Measurements from ENCODE around the gene KRT16. TPM values are rescaled to one million over a fixed set of nuclear protein-coding genes. Genes with fewer than 3 reads are reported as not detected.
"Not testable (repeated sequence)": the region's sequence is repeated elsewhere in the genome, so short reads cannot be mapped to it uniquely, and the experiment has no call there.

Gene KRT16
- total and polyA plus RNA-seq, 10 of the 15 experiments (the other 5 are each of a cell fraction or from before 2014, with no cell fraction given): 0.07 TPM; not detected in 9

DNA sequence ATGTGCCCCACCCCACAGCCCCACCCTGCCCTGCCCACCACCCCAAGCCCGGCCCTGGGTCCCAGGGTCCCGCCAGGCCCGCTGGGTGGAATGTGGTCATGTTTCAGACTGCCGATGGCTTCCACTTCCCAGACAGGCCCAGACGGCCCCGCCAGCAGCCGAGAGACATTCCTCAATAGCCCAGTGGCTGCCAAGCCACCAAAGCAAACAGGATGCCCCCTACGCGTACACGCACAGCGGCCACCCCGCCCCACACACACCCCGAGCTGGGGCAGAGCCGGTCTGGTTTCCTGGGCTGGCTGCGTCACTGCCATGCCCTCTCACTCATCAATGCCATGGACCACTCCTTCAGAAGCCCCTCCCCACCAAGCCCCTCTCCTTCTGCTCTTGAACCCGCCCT, 13.0 kb upstream of the KRT16 start:
- no peaks in the 10 kb centered on the region for H3K79me2 ChIP-seq (ENCODE audit: control insufficient read depth, insufficient read depth, low read length)
- no peak overlapping the region for H3K27ac ChIP-seq (ENCODE audit: control insufficient read depth, insufficient read depth)
- no peak overlapping the region for H3K4me3 ChIP-seq
- 37% methylated on average over 16 of the region's 16 CpGs for WGBS (ENCODE audit: insufficient coverage, insufficient replicate concordance, low lambda C conversion rate, missing lambda C conversion rate)
- no peaks in the 10 kb centered on the region; a peak in 1 of 4 replicates for H3K27me3 ChIP-seq (replicated peaks in 1 of 2; ENCODE audit: control insufficient read depth in 2 of 2, insufficient read depth in 2 of 2, low read length in 1 of 2)
- no peak for FAIRE-seq
- intact Hi-C loops (cut with micrococcal nuclease; ENCODE audit: unreplicated experiment) (no loop called here), in situ Hi-C loops (cut with MboI) (no loop called here)
- TF ChIP-seq EED (IDR thresholded peaks at IDR 0.05; ENCODE audit: low read depth): no peak
- H3K9ac ChIP-seq (ENCODE audit: control insufficient read depth, insufficient read depth, low read length): no peak overlapping the region
- no peaks in the 10 kb centered on the region for H3K4me1 ChIP-seq (ENCODE audit: control insufficient read depth, insufficient read depth, low read length)
- ChIA-PET RAD21 (ENCODE audit: unreplicated experiment) (no interaction called here), CTCF (no interaction called here), POLR2A (no interaction called here), SMC1A (ENCODE audit: uncharacterized antibody, unreplicated experiment) (no interaction called here)
- no peak overlapping the region for H3K4me2 ChIP-seq (ENCODE audit: control insufficient read depth, insufficient read depth)
- no peak for DNase-seq (ENCODE audit: low read depth, low spot score)
- no peaks in the 10 kb centered on the region for H3K36me3 ChIP-seq (ENCODE audit: control insufficient read depth in 2 of 2, insufficient read depth in 2 of 2, low read length in 1 of 2)
- BruUV-seq (replicated peaks): no TSS peak
- H3K9me3 ChIP-seq (replicated peaks; ENCODE audit: control insufficient read depth, insufficient read depth, low read length): no peaks in the 10 kb centered on the region; the same call in 2 of the 3 replicates
- no peak overlapping the region for H2AFZ ChIP-seq (ENCODE audit: control insufficient read depth, low read depth, low read length)
- ATAC-seq: no peak
- no peaks in the 10 kb centered on the region for H4K20me1 ChIP-seq (ENCODE audit: control insufficient read depth, insufficient read depth)

GRCh38 chr17:41624208-41625101, 11.9 kb upstream of the KRT16 start, which contains the start of gene KRT17:
KRT17 (minus strand) TSS chr17:41624575; CDS start chr17:41624509, 66 bp downstream.
- Histone ChIP-seq H2AFZ (ENCODE audit: control insufficient read depth, low read depth, low read length) (no peak within 1 kb of the TSS), H3K4me1 (ENCODE audit: control insufficient read depth, insufficient read depth, low read length) (no peaks in the 10 kb centered on the region), H3K4me2 (ENCODE audit: control insufficient read depth, insufficient read depth) (no peak within 1 kb of the TSS), H3K9me3 (replicated peaks; ENCODE audit: control insufficient read depth, insufficient read depth, low read length) (no peaks in the 10 kb centered on the region; the same call in 2 of the 3 replicates), H3K4me3 (no peak within 1 kb of the TSS), H3K27me3 (replicated peaks in 1 of 2; ENCODE audit: control insufficient read depth in 2 of 2, insufficient read depth in 2 of 2, low read length in 1 of 2) (no peaks in the 10 kb centered on the region; a peak in 1 of 4 replicates), H4K20me1 (ENCODE audit: control insufficient read depth, insufficient read depth) (no peaks in the 10 kb centered on the region), H3K9ac (ENCODE audit: control insufficient read depth, insufficient read depth, low read length) (no peak within 1 kb of the TSS), H3K79me2 (ENCODE audit: control insufficient read depth, insufficient read depth, low read length) (no peaks in the 10 kb centered on the region), H3K36me3 (ENCODE audit: control insufficient read depth in 2 of 2, insufficient read depth in 2 of 2, low read length in 1 of 2) (no peaks in the 10 kb centered on the region), H3K27ac (ENCODE audit: control insufficient read depth, insufficient read depth) (no peak within 1 kb of the TSS)
- intact Hi-C loops (cut with micrococcal nuclease; ENCODE audit: unreplicated experiment): no loop called here
- DNase-seq (ENCODE audit: low read depth, low spot score): no peak
- no peak for FAIRE-seq
- TF ChIP-seq TCF12 (IDR thresholded peaks at IDR 0.05; ENCODE audit: low read depth, low read length) (peak; percentile 45; the same call in 1 of the 2 replicates), ZBTB4 (CRISPR knock-in tag; IDR thresholded peaks at IDR 0.05) (no peak)
- POLR2A ChIA-PET: no interaction called here
- SMC1A ChIA-PET (ENCODE audit: uncharacterized antibody, unreplicated experiment): no interaction called here
- RAD21 ChIA-PET (ENCODE audit: unreplicated experiment): no interaction called here
- 26% methylated on average over 29 of the region's 33 CpGs for WGBS (ENCODE audit: insufficient coverage, insufficient replicate concordance, low lambda C conversion rate, missing lambda C conversion rate)
- CTCF ChIA-PET: interaction anchor here (0.6 to 1.7 kb wide), 3 partner anchors 39 to 819 kb away, joined by 3 to 5 read pairs (median 3); no protein-coding TSS in a partner anchor
- BruUV-seq (replicated peaks): no TSS peak
- in situ Hi-C loops (cut with MboI): no loop called here
- ATAC-seq: no peak

DNA sequence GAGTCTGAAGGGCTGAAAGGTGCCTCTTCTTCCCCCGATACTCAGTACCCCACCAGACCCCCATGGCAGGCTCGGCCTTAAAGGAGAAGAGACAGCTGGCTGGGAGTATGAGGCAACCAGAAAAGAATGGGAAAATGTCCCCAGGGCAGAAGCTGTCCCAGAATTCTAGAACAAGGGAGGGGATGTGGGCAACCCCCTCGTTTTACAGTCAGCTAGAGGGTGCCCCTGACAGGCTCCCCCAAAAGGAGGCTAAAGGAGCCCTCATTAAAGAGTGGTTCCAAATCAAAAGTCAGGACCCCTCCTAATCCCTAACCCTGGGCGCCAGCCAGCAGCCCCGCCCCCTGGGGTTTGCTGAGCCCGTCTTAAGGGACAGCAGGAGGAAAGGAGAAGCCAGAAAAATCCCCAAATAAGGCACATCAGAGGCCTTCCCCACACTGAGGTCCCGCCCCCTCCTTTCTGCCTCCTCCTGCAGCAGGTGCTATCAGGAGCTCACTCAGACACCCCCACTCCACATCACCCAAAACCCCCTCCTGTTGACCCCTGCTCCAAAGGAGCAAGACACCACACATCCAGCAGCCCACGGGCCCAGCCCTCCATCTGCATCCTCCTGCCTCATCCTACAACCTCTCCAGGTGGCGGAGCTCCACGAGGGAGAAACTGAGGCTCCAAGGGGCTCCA, 10.8 kb upstream of the KRT16 start:
- H4K20me1 ChIP-seq (ENCODE audit: control insufficient read depth, insufficient read depth); H3K27ac ChIP-seq (ENCODE audit: control insufficient read depth, insufficient read depth); BruUV-seq (replicated peaks); SMC1A ChIA-PET (ENCODE audit: uncharacterized antibody, unreplicated experiment); H3K79me2 ChIP-seq (ENCODE audit: control insufficient read depth, insufficient read depth, low read length); H3K4me1 ChIP-seq (ENCODE audit: control insufficient read depth, insufficient read depth, low read length); H3K4me3 ChIP-seq; H3K27me3 ChIP-seq (replicated peaks in 1 of 2; ENCODE audit: control insufficient read depth in 2 of 2, insufficient read depth in 2 of 2, low read length in 1 of 2); H3K4me2 ChIP-seq (ENCODE audit: control insufficient read depth, insufficient read depth); in situ Hi-C loops (cut with MboI); ATAC-seq; DNase-seq (ENCODE audit: low read depth, low spot score); RAD21 ChIA-PET (ENCODE audit: unreplicated experiment); H3K9me3 ChIP-seq (replicated peaks; ENCODE audit: control insufficient read depth, insufficient read depth, low read length); FAIRE-seq; H3K9ac ChIP-seq (ENCODE audit: control insufficient read depth, insufficient read depth, low read length); intact Hi-C loops (cut with micrococcal nuclease; ENCODE audit: unreplicated experiment); POLR2A ChIA-PET; H2AFZ ChIP-seq (ENCODE audit: control insufficient read depth, low read depth, low read length); H3K36me3 ChIP-seq (ENCODE audit: control insufficient read depth in 2 of 2, insufficient read depth in 2 of 2, low read length in 1 of 2): not testable (repeated sequence)
- WGBS (ENCODE audit: insufficient coverage, insufficient replicate concordance, low lambda C conversion rate, missing lambda C conversion rate): 2% methylated on average over 10 of the region's 10 CpGs
- CTCF ChIA-PET: interaction anchor here (0.9 to 1.7 kb wide), 2 partner anchors 40 to 73 kb away, joined by 3 read pairs; no protein-coding TSS in a partner anchor
